ENCODE measurements around the gene IFFO2. TPM values are rescaled to one million over a fixed set of nuclear protein-coding genes. Genes with fewer than 3 reads are reported as not detected.

The IFFO2 gene
- total and polyA plus RNA-seq, 2 of the 13 experiments (the other 11 are each of a cell fraction or from before 2014, with no cell fraction given), result 7.3 to 16.7 TPM

DNA sequence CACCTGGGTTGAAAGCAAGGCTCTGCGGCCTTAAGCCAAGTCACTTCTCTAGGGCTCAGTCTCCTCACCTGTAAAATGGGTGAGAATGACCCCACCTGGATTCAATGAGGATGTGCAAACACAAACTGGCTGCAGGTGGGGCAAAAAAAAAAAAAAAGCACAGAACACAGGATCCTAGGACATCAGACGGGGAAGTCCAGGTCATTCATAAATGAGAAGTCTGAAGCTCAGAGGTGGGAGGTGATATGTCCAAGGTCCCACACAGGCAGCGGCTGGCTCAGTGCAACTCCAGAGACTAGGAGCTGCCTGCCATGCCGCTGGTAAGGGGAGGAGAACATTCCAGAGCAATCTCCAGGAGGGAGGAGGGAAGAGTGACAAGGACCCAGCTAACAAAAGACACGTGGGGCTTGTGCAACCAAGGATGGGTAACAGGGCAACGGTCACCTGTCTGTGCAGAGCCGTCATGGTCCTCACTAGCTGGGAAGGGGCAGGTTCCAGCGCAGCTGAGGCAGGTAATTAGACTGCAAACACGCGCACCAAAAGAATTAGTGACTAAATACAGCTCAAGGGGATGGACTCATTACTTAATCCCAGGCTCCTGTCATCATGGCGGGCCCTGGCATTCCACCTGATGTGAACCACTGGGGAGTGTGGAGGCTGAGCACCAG, 19.5 kb downstream of the IFFO2 start (continued):
- TF ChIP-seq SMARCC2 (IDR thresholded peaks at IDR 0.05) (no peak), NR2C2 (CRISPR knock-in tag; IDR thresholded peaks at IDR 0.05; ENCODE audit: borderline replicate concordance) (no peak), ZNF672 (CRISPR knock-in tag; IDR thresholded peaks at IDR 0.05) (peak; percentile 81; the same call in 1 of the 2 replicates), ZNF446 (CRISPR knock-in tag; IDR thresholded peaks at IDR 0.05) (peak; percentile 63; the same call in 1 of the 2 replicates), ZNF430 (CRISPR knock-in tag; IDR thresholded peaks at IDR 0.05) (peak; percentile 59; the same call in 1 of the 2 replicates), HDAC6 (IDR thresholded peaks at IDR 0.05; ENCODE audit: low read depth, low read length) (no peak), CBFB (CRISPR knock-in tag; IDR thresholded peaks at IDR 0.05) (no peak), ZNF205 (CRISPR knock-in tag; IDR thresholded peaks at IDR 0.05) (peak; percentile 66; the same call in 1 of the 2 replicates), ZNF776 (CRISPR knock-in tag; IDR thresholded peaks at IDR 0.05) (no peak), CHCHD3 (CRISPR knock-in tag; IDR thresholded peaks at IDR 0.05) (no peak), ZNF33A (CRISPR knock-in tag; IDR thresholded peaks at IDR 0.05; ENCODE audit: borderline replicate concordance) (no peak), ATAD3A (CRISPR knock-in tag; IDR thresholded peaks at IDR 0.05) (no peak)
- TF ChIP-seq, protein P1, sequence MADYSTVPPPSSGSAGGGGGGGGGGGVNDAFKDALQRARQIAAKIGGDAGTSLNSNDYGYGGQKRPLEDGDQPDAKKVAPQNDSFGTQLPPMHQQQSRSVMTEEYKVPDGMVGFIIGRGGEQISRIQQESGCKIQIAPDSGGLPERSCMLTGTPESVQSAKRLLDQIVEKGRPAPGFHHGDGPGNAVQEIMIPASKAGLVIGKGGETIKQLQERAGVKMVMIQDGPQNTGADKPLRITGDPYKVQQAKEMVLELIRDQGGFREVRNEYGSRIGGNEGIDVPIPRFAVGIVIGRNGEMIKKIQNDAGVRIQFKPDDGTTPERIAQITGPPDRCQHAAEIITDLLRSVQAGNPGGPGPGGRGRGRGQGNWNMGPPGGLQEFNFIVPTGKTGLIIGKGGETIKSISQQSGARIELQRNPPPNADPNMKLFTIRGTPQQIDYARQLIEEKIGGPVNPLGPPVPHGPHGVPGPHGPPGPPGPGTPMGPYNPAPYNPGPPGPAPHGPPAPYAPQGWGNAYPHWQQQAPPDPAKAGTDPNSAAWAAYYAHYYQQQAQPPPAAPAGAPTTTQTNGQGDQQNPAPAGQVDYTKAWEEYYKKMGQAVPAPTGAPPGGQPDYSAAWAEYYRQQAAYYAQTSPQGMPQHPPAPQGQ (CRISPR knock-in tag; IDR thresholded peaks at IDR 0.05; ENCODE audit: borderline replicate concordance), result no peak
- TF ChIP-seq, protein P2, sequence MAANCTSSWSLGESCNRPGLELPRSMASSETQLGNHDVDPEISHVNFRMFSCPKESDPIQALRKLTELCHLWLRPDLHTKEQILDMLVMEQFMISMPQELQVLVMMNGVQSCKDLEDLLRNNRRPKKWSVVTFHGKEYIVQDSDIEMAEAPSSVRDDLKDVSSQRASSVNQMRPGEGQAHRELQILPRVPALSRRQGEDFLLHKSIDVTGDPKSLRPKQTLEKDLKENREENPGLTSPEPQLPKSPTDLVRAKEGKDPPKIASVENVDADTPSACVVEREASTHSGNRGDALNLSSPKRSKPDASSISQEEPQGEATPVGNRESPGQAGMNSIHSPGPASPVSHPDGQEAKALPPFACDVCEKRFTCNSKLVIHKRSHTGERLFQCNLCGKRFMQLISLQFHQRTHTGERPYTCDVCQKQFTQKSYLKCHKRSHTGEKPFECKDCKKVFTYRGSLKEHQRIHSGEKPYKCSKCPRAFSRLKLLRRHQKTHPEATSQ (CRISPR knock-in tag; IDR thresholded peaks at IDR 0.05; ENCODE audit: borderline replicate concordance), result 0 out of 2 replicates have a peak, but pooled peaks have one; percentile 40
- TF ChIP-seq, protein P3, sequence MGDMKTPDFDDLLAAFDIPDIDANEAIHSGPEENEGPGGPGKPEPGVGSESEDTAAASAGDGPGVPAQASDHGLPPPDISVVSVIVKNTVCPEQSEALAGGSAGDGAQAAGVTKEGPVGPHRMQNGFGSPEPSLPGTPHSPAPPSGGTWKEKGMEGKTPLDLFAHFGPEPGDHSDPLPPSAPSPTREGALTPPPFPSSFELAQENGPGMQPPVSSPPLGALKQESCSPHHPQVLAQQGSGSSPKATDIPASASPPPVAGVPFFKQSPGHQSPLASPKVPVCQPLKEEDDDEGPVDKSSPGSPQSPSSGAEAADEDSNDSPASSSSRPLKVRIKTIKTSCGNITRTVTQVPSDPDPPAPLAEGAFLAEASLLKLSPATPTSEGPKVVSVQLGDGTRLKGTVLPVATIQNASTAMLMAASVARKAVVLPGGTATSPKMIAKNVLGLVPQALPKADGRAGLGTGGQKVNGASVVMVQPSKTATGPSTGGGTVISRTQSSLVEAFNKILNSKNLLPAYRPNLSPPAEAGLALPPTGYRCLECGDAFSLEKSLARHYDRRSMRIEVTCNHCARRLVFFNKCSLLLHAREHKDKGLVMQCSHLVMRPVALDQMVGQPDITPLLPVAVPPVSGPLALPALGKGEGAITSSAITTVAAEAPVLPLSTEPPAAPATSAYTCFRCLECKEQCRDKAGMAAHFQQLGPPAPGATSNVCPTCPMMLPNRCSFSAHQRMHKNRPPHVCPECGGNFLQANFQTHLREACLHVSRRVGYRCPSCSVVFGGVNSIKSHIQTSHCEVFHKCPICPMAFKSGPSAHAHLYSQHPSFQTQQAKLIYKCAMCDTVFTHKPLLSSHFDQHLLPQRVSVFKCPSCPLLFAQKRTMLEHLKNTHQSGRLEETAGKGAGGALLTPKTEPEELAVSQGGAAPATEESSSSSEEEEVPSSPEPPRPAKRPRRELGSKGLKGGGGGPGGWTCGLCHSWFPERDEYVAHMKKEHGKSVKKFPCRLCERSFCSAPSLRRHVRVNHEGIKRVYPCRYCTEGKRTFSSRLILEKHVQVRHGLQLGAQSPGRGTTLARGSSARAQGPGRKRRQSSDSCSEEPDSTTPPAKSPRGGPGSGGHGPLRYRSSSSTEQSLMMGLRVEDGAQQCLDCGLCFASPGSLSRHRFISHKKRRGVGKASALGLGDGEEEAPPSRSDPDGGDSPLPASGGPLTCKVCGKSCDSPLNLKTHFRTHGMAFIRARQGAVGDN (CRISPR knock-in tag; IDR thresholded peaks at IDR 0.05), result peak; percentile 98
- TF ChIP-seq, protein P4, sequence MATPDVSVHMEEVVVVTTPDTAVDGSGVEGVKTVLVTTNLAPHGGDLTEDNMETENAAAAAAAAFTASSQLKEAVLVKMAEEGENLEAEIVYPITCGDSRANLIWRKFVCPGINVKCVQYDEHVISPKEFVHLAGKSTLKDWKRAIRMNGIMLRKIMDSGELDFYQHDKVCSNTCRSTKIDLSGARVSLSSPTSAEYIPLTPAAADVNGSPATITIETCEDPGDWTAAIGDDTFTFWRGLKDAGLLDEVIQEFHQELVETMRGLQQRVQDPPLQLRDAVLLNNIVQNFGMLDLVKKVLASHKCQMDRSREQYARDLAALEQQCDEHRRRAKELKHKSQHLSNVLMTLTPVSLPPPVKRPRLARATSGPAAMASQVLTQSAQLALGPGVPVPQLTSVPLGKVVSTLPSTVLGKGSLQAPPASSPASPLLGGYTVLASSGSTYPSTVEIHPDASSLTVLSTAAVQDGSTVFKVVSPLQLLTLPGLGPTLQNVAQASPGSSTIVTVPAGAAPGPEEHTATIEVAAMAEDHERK (CRISPR knock-in tag; IDR thresholded peaks at IDR 0.05; ENCODE audit: low read depth), result no peak; the same call in 1 of the 2 replicates
- TF ChIP-seq, protein P5, sequence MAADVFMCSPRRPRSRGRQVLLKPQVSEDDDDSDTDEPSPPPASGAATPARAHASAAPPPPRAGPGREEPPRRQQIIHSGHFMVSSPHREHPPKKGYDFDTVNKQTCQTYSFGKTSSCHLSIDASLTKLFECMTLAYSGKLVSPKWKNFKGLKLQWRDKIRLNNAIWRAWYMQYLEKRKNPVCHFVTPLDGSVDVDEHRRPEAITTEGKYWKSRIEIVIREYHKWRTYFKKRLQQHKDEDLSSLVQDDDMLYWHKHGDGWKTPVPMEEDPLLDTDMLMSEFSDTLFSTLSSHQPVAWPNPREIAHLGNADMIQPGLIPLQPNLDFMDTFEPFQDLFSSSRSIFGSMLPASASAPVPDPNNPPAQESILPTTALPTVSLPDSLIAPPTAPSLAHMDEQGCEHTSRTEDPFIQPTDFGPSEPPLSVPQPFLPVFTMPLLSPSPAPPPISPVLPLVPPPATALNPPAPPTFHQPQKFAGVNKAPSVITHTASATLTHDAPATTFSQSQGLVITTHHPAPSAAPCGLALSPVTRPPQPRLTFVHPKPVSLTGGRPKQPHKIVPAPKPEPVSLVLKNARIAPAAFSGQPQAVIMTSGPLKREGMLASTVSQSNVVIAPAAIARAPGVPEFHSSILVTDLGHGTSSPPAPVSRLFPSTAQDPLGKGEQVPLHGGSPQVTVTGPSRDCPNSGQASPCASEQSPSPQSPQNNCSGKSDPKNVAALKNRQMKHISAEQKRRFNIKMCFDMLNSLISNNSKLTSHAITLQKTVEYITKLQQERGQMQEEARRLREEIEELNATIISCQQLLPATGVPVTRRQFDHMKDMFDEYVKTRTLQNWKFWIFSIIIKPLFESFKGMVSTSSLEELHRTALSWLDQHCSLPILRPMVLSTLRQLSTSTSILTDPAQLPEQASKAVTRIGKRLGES (CRISPR knock-in tag; IDR thresholded peaks at IDR 0.05; ENCODE audit: borderline replicate concordance), result no peak
